HL-60 (cell line): ENCODE results near the gene ZSCAN5A.

Experiments
- POLR2AphosphoS5 ChIP-seq: IDR thresholded peaks from 2 replicates; pipeline ENCODE4 v1.6.1; 2012; ENCODE audit warnings: low read depth
- REST ChIP-seq: IDR thresholded peaks from 2 replicates; pipeline ENCODE4 v1.6.1; 2012; ENCODE audit warnings: low read depth; ENCODE audit not compliant: insufficient replicate concordance
- TF ChIP-seq, protein P1 (sequence below): IDR thresholded peaks from one replicate; pipeline ENCODE4 v1.5.1; 2011; ENCODE audit warnings: low read length, control low read depth, inconsistent platforms; ENCODE audit not compliant: insufficient read depth

DNA sequence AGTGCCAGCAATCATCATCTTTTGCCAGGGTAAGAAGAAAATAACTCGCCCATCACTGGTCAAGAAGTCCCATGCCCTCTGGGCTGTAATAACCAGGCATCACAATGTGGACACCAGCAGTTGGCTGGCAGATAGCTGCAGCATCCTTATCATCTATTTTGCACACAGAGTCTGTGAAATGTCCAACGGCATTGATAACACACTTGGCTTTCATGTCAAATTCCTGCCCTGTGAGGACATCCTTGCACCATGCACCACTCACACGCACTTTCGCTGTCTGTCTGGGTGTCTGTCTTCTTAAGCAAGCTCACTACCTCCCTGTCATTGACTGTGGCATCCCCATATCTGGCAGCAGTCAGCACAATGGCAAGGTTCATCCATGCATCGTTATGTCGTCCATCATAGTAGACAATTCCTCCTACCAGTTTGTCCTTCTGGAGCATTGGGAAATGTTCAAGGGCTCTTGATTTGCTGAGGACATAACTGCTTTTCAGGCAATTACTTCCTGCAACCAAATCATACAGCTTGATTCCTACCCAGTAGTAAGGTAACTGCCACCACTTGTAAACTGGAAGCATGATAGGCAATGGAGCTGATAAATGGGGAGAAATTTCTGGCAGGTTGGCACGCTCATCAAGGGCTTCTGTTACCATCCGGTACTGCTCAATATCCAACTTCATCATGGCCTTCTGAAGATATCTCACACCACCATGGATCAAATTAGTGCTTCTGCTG lies 6.8 kb upstream of the ZSCAN5A start:
- no peak for TF ChIP-seq POLR2AphosphoS5
- TF ChIP-seq, protein P1, sequence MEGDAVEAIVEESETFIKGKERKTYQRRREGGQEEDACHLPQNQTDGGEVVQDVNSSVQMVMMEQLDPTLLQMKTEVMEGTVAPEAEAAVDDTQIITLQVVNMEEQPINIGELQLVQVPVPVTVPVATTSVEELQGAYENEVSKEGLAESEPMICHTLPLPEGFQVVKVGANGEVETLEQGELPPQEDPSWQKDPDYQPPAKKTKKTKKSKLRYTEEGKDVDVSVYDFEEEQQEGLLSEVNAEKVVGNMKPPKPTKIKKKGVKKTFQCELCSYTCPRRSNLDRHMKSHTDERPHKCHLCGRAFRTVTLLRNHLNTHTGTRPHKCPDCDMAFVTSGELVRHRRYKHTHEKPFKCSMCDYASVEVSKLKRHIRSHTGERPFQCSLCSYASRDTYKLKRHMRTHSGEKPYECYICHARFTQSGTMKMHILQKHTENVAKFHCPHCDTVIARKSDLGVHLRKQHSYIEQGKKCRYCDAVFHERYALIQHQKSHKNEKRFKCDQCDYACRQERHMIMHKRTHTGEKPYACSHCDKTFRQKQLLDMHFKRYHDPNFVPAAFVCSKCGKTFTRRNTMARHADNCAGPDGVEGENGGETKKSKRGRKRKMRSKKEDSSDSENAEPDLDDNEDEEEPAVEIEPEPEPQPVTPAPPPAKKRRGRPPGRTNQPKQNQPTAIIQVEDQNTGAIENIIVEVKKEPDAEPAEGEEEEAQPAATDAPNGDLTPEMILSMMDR: no peak
- TF ChIP-seq REST: no peak
